ENCODE measurements around the gene DNAH10. TPM values are rescaled to one million over a fixed set of nuclear protein-coding genes. Genes with fewer than 3 reads are reported as not detected.

Gene DNAH10
- polyA plus RNA-seq, 2 of the 4 experiments (the other 2 are of a cell fraction), result 0.14 to 0.39 TPM

DNA sequence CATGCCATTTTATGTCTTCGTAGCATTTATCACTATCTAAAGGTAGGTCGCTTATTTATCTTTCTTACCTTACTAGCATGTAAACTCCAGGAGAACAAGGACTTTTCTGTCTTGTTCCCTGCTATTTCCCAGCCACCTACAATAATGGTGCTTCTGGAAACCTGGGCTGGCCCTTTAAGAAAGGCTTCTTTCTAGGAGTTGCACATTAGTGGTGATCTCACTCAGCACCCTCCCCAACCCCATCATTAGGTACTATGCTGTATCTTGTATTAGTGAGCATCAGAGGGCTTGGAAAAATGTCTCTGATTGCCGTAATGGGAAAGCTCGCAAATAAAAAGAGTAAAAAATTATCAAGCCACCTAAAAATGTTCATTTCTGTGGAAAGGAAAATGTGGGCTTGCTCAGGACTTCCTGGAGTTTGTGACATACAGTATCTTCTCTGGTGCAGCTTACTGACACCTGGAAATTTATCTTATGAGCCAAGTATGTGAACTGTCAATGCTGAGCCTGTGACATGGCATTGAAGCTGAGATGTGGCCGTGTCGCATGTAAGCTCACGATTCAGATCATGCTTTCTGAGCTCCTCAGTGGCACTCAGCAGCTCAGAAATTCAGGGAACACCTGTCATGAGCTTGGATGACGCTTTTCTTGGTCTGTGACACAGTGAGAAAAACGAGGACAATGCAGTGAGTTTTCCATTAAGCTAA lies 198.1 kb downstream of the DNAH10 start:
- ATAC-seq (no peak), DNase-seq (ENCODE audit: low read depth in 1 of 2, low spot score in 1 of 2) (no peak), FAIRE-seq (no peak)
- WGBS (ENCODE audit: missing lambda C conversion rate), result 85% methylated on average over 9 of the region's 9 CpGs
- Histone ChIP-seq H3K9me3 (no peaks in the 10 kb centered on the region), H3K27ac (no peak overlapping the region), H3K4me3 (no peak overlapping the region), H3K4me2 (no peak overlapping the region), H3K4me1 (no peaks in the 10 kb centered on the region)
- ChIA-PET CTCF (interaction anchor here (0.8 kb wide), 2 partner anchors 21 to 812 kb away, joined by 3 read pairs; no protein-coding TSS in a partner anchor), POLR2A (interaction anchor here (0.5 kb wide), 1 partner anchor 171 kb away, joined by 3 read pairs; no protein-coding TSS in a partner anchor)
- TF ChIP-seq, protein P1, sequence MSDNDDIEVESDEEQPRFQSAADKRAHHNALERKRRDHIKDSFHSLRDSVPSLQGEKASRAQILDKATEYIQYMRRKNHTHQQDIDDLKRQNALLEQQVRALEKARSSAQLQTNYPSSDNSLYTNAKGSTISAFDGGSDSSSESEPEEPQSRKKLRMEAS (IDR thresholded peaks at IDR 0.05), result no peak
- TF ChIP-seq MAFK (IDR thresholded peaks at IDR 0.05; ENCODE audit: partially characterized antibody) (no peak), PHF8 (IDR thresholded peaks at IDR 0.05; ENCODE audit: borderline replicate concordance, low read depth) (no peak), TP53 (CRISPR knock-in tag; IDR thresholded peaks at IDR 0.05) (no peak), RFX5 (IDR thresholded peaks at IDR 0.05) (no peak), ZC3H11A (IDR thresholded peaks at IDR 0.05) (no peak), TFCP2L1 (CRISPR knock-in tag; IDR thresholded peaks at IDR 0.05) (no peak), RNF2 (IDR thresholded peaks at IDR 0.05; ENCODE audit: borderline replicate concordance, low read depth) (no peak), FOSL2 (IDR thresholded peaks at IDR 0.05) (no peak), FOSL2 (CRISPR knock-in tag; IDR thresholded peaks at IDR 0.05) (no peak), BHLHE40 (IDR thresholded peaks at IDR 0.05; ENCODE audit: low read depth, low read length) (no peak), CBX2 (IDR thresholded peaks at IDR 0.05; ENCODE audit: borderline replicate concordance, low read depth) (no peak), CEBPB (IDR thresholded peaks at IDR 0.05) (no peak), GATA3 (IDR thresholded peaks at IDR 0.05; ENCODE audit: borderline replicate concordance) (no peak), POLR2AphosphoS2 (conservative IDR thresholded peaks at IDR 0.05; ENCODE audit: low read length) (no peak), HOXA7 (CRISPR knock-in tag; IDR thresholded peaks at IDR 0.05) (no peak)
- TF ChIP-seq, protein P2, sequence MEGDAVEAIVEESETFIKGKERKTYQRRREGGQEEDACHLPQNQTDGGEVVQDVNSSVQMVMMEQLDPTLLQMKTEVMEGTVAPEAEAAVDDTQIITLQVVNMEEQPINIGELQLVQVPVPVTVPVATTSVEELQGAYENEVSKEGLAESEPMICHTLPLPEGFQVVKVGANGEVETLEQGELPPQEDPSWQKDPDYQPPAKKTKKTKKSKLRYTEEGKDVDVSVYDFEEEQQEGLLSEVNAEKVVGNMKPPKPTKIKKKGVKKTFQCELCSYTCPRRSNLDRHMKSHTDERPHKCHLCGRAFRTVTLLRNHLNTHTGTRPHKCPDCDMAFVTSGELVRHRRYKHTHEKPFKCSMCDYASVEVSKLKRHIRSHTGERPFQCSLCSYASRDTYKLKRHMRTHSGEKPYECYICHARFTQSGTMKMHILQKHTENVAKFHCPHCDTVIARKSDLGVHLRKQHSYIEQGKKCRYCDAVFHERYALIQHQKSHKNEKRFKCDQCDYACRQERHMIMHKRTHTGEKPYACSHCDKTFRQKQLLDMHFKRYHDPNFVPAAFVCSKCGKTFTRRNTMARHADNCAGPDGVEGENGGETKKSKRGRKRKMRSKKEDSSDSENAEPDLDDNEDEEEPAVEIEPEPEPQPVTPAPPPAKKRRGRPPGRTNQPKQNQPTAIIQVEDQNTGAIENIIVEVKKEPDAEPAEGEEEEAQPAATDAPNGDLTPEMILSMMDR (IDR thresholded peaks at IDR 0.05), result no peak
- TF ChIP-seq, protein P3, sequence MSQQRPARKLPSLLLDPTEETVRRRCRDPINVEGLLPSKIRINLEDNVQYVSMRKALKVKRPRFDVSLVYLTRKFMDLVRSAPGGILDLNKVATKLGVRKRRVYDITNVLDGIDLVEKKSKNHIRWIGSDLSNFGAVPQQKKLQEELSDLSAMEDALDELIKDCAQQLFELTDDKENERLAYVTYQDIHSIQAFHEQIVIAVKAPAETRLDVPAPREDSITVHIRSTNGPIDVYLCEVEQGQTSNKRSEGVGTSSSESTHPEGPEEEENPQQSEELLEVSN (IDR thresholded peaks at IDR 0.05; ENCODE audit: borderline replicate concordance, low read depth), result no peak
- TF ChIP-seq, protein P4, sequence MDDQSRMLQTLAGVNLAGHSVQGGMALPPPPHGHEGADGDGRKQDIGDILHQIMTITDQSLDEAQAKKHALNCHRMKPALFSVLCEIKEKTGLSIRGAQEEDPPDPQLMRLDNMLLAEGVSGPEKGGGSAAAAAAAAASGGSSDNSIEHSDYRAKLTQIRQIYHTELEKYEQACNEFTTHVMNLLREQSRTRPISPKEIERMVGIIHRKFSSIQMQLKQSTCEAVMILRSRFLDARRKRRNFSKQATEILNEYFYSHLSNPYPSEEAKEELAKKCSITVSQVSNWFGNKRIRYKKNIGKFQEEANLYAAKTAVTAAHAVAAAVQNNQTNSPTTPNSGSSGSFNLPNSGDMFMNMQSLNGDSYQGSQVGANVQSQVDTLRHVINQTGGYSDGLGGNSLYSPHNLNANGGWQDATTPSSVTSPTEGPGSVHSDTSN (IDR thresholded peaks at IDR 0.05), result no peak

DNA sequence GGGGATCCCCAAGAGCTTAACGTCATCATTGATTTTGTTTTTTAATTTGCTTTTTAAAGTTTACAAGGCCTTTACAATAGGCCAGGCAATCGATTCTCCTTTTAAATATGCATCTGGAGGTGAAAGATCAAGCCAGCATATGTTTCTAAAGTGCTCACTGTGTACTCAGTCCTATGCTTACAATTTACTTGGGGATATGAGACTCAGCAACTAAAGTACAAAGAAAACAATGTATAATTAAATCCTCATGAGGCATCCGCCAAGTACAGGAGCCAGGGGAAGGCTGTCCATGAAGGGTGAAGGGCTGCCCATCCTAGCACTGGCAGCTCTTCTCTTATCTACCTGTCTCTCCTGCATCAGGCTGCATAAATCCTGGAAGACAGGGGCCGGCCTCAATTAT lies 198.8 kb downstream of the DNAH10 start:
- Histone ChIP-seq H3K4me3 (no peak overlapping the region), H3K27ac (no peak overlapping the region), H3K9me3 (no peaks in the 10 kb centered on the region), H3K4me1 (no peaks in the 10 kb centered on the region), H3K4me2 (no peak overlapping the region)
- FAIRE-seq, result no peak
- ChIA-PET POLR2A (interaction anchor here (0.5 to 0.7 kb wide), 2 partner anchors 12 to 172 kb away, joined by 3 read pairs; partner anchors contain the start of genes CCDC92 and ZNF664), CTCF (interaction anchor here (0.8 kb wide), 2 partner anchors 22 to 811 kb away, joined by 3 read pairs; no protein-coding TSS in a partner anchor)
- no peak for DNase-seq (ENCODE audit: low read depth in 1 of 2, low spot score in 1 of 2)
- no peak for ATAC-seq
- WGBS (ENCODE audit: missing lambda C conversion rate), result 80% methylated on average over 4 of the region's 4 CpGs
- TF ChIP-seq, protein P5, sequence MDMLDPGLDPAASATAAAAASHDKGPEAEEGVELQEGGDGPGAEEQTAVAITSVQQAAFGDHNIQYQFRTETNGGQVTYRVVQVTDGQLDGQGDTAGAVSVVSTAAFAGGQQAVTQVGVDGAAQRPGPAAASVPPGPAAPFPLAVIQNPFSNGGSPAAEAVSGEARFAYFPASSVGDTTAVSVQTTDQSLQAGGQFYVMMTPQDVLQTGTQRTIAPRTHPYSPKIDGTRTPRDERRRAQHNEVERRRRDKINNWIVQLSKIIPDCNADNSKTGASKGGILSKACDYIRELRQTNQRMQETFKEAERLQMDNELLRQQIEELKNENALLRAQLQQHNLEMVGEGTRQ (IDR thresholded peaks at IDR 0.05), result no peak
- TF ChIP-seq RCOR1 (IDR thresholded peaks at IDR 0.05; ENCODE audit: low read depth, low read length) (no peak), KDM5A (IDR thresholded peaks at IDR 0.05) (no peak), MAZ (IDR thresholded peaks at IDR 0.05; ENCODE audit: borderline replicate concordance, low read depth, low read length) (no peak), SMC3 (IDR thresholded peaks at IDR 0.05) (no peak), RNF2 (IDR thresholded peaks at IDR 0.05; ENCODE audit: borderline replicate concordance, low read depth) (no peak), NFE2L2 (conservative IDR thresholded peaks at IDR 0.05; ENCODE audit: low read length) (no peak), HDAC2 (IDR thresholded peaks at IDR 0.05) (no peak), CHD2 (IDR thresholded peaks at IDR 0.05; ENCODE audit: low read length, partially characterized antibody) (no peak)
- TF ChIP-seq, protein P2 (IDR thresholded peaks at IDR 0.05), result no peak
- TF ChIP-seq, protein P6, sequence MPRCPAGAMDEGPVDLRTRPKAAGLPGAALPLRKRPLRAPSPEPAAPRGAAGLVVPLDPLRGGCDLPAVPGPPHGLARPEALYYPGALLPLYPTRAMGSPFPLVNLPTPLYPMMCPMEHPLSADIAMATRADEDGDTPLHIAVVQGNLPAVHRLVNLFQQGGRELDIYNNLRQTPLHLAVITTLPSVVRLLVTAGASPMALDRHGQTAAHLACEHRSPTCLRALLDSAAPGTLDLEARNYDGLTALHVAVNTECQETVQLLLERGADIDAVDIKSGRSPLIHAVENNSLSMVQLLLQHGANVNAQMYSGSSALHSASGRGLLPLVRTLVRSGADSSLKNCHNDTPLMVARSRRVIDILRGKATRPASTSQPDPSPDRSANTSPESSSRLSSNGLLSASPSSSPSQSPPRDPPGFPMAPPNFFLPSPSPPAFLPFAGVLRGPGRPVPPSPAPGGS (IDR thresholded peaks at IDR 0.05), result no peak
- TF ChIP-seq, protein P7, sequence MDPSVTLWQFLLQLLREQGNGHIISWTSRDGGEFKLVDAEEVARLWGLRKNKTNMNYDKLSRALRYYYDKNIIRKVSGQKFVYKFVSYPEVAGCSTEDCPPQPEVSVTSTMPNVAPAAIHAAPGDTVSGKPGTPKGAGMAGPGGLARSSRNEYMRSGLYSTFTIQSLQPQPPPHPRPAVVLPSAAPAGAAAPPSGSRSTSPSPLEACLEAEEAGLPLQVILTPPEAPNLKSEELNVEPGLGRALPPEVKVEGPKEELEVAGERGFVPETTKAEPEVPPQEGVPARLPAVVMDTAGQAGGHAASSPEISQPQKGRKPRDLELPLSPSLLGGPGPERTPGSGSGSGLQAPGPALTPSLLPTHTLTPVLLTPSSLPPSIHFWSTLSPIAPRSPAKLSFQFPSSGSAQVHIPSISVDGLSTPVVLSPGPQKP (IDR thresholded peaks at IDR 0.05; ENCODE audit: low read depth, low read length), result no peak
